Colonic mucosa (tissue), 4 donors: ENCODE data around the gene TMEM183A. TPM values are rescaled to one million over a fixed set of nuclear protein-coding genes. Genes with fewer than 3 reads are reported as not detected.

ENCODE experiments used
- DNase-seq: peaks from one replicate; pipeline ENCODE4 v3.0.0-alpha.2; 2020
- H3K27ac ChIP-seq: fragments of 200-600 bp; one replicate; pipeline ENCODE4 v1.8.0; 2021
- H3K27me3 ChIP-seq: fragments of 200-600 bp; one replicate; pipeline ENCODE4 v1.8.0; 2021
- H3K36me3 ChIP-seq: fragments of 200-600 bp; one replicate; pipeline ENCODE4 v1.8.0; 2021
- H3K4me1 ChIP-seq: fragments of 200-600 bp; one replicate; pipeline ENCODE4 v1.8.0; 2021; ENCODE audit warnings: mild to moderate bottlenecking
- H3K4me3 ChIP-seq: fragments of 200-600 bp; one replicate; pipeline ENCODE4 v1.8.0; 2021
- H3K9ac ChIP-seq, 2 donors: one replicate each; pipeline ENCODE4 v1.7.0; 2013; ENCODE audit warnings: control low read depth in 2 of 2, low read depth in 2 of 2, low read length in 2 of 2
- H3K9me3 ChIP-seq: fragments of 200-600 bp; one replicate; pipeline ENCODE4 v1.8.0; 2021
- CTCF ChIP-seq: fragments of 200-600 bp; IDR thresholded peaks from one replicate; pipeline ENCODE4 v1.8.0; 2022; ENCODE audit warnings: antibody characterized with exemption, mild to moderate bottlenecking
- intact Hi-C: fragments of 100-400 bp; cut with DNase I; formaldehyde crosslinking; loops from one replicate; pipeline ENCODE4 v1.14.1; 2022
- total RNA-seq, 2 donors: library from RNA; stranded (reverse); fragmentation: NEBNext Ultra II Directional in 1 of 2; extraction: Animal tissue kit (Norgen Biotek cat#: 25700) in 1 of 2; gene quantifications; one replicate each; pipeline ENCODE4 v1.2.1, GENCODE V29; 2021
- donor health status: healthy.
- donor health status: DM: no; HTN: no; CAD: no.
- donor health status: DM: no; HTN: no; CAD: no.

The TMEM183A gene
- total RNA-seq, 2 donors from 2014 or later, result 117 to 134 TPM

- intact Hi-C loops, result no loop called here
- H3K36me3 ChIP-seq, result no peaks in the 10 kb centered on the region
- H3K4me3 ChIP-seq, result no peak overlapping the region
- H3K4me1 ChIP-seq, result no peaks in the 10 kb centered on the region
- no peaks in the 10 kb centered on the region for H3K27me3 ChIP-seq
- no peak for DNase-seq
- no peak overlapping the region for H3K9ac ChIP-seq
- no peak overlapping the region for H3K27ac ChIP-seq
- no peak for TF ChIP-seq CTCF
- no peaks in the 10 kb centered on the region for H3K9me3 ChIP-seq
These were observed 48.8 kb downstream of the TMEM183A start for GRCh38 chr1:203056012-203056411.

- Histone ChIP-seq H3K4me1 (no peaks in the 10 kb centered on the region), H3K4me3 (no peak overlapping the region), H3K9me3 (no peaks in the 10 kb centered on the region), H3K27ac (no peak overlapping the region), H3K9ac (no peak overlapping the region), H3K36me3 (no peaks in the 10 kb centered on the region), H3K27me3 (no peaks in the 10 kb centered on the region)
- no peak for DNase-seq
- intact Hi-C loops, result no loop called here
- TF ChIP-seq CTCF, result no peak
These were observed 49.3 kb downstream of the TMEM183A start for GRCh38 chr1:203056516-203056915.

DNA sequence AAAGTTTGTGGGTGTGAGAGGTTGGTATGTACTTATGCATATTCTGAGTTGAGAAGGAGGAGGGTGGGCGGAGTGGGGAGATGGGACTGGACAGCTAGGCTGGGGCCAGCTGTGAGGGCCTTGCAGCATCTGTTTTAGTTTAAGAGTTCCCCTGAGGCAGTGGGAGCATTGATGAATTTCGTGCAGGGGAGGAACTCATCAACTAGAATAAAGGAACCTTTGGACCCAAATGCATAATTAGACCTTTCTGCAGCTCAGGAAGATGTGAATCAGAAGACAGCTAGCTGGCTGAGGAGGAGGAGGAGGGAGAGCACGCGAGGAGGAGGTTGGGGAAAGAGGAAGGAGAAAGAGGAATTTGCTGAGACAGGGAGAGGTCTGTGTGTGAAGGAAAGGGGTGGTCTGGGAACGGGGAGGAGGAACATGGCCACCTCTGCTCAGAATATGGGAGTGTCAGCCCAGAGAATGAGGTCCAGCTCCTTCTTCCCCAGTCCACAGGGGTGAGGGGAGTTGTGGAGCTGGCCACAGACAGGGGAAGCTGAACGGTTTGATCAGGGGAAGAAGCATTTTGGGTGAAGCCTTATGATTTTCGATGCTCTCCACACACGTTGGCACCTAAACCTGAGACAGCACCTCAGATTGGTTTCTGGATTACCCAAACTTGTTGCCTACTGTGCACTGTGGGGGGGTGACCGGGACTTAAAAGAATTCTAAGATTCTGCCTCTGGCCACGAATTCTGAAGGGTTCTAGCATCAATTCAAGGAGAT lies 50.9 kb downstream of the TMEM183A start:
- intact Hi-C loops, result no loop called here
- no peaks in the 10 kb centered on the region for H3K4me1 ChIP-seq
- TF ChIP-seq CTCF, result no peak
- H3K4me3 ChIP-seq, result no peak overlapping the region
- H3K27ac ChIP-seq, result no peak overlapping the region
- no peaks in the 10 kb centered on the region for H3K36me3 ChIP-seq
- no peak overlapping the region for H3K9ac ChIP-seq
- H3K27me3 ChIP-seq, result no peaks in the 10 kb centered on the region
- no peaks in the 10 kb centered on the region for H3K9me3 ChIP-seq
- no peak for DNase-seq

DNA sequence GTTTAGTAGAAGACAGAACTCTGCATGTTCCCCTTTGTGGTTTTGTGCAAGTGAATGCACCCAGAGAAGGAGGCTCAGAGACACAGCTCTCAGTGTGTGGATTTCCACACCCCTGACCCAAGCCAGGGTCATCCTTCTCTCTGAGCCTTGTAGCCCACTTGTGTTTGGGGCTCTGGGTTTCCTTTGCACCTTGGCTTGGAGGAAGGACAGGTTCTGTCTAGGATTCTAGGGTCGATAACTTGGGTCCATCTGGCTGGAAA lies 51.4 kb downstream of the TMEM183A start:
- Histone ChIP-seq H3K4me1 (no peaks in the 10 kb centered on the region), H3K27ac (no peak overlapping the region), H3K36me3 (no peaks in the 10 kb centered on the region), H3K9me3 (no peaks in the 10 kb centered on the region), H3K27me3 (no peaks in the 10 kb centered on the region), H3K9ac (no peak overlapping the region), H3K4me3 (no peak overlapping the region)
- intact Hi-C loops, result no loop called here
- no peak for DNase-seq
- no peak for TF ChIP-seq CTCF

- no peaks in the 10 kb centered on the region for H3K4me1 ChIP-seq
- intact Hi-C loops, result no loop called here
- no peak for DNase-seq
These were observed 52.3 kb downstream of the TMEM183A start for GRCh38 chr1:203059485-203059884.

More at GRCh38 chr1:203059485-203059884, 52.3 kb downstream of the TMEM183A start:
- TF ChIP-seq CTCF, result no peak
- Histone ChIP-seq H3K27me3 (no peaks in the 10 kb centered on the region), H3K4me3 (no peak overlapping the region), H3K9me3 (no peaks in the 10 kb centered on the region), H3K9ac (no peak overlapping the region), H3K27ac (no peak overlapping the region), H3K36me3 (no peaks in the 10 kb centered on the region)
